C4-2B (cell line): ENCODE results near the gene BBOX1.
"Not testable (repeated sequence)": the region's sequence is repeated elsewhere in the genome, so short reads cannot be mapped to it uniquely, and the experiment has no call there.

Source experiments
- H3K27ac ChIP-seq: fragments of 450-650 bp; 2 replicates; pipeline ENCODE4 v1.5.1; 2017
- ZFX ChIP-seq: fragments of 450-650 bp; IDR thresholded peaks from 2 replicates; pipeline ENCODE4 v1.6.1; 2017
- TF ChIP-seq, protein P1 (sequence below): fragments of 450-650 bp; conservative IDR thresholded peaks from 2 replicates; pipeline ENCODE4 v1.5.1; 2017; ENCODE audit warnings: mild to moderate bottlenecking

BBOX1 gene

DNA sequence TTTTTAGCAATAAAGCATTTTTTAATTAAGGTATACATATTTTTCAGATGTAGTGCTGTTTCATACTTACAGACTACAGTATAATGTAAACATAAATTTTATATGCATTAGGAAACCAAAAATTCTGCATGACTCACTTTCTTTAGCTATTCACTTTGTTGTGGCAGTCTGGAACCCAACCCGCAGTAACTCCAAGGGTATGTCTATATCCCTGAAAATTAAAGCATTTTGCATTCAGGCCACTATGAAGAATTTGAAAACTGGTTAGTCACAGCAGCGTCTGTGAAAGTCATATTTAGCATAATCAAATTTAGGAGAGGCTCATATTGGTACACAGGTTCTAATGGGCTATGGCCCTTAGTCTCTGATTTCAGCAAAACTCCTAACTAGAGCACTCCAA, 46.8 kb downstream of the BBOX1 start:
- TF ChIP-seq, protein P1, sequence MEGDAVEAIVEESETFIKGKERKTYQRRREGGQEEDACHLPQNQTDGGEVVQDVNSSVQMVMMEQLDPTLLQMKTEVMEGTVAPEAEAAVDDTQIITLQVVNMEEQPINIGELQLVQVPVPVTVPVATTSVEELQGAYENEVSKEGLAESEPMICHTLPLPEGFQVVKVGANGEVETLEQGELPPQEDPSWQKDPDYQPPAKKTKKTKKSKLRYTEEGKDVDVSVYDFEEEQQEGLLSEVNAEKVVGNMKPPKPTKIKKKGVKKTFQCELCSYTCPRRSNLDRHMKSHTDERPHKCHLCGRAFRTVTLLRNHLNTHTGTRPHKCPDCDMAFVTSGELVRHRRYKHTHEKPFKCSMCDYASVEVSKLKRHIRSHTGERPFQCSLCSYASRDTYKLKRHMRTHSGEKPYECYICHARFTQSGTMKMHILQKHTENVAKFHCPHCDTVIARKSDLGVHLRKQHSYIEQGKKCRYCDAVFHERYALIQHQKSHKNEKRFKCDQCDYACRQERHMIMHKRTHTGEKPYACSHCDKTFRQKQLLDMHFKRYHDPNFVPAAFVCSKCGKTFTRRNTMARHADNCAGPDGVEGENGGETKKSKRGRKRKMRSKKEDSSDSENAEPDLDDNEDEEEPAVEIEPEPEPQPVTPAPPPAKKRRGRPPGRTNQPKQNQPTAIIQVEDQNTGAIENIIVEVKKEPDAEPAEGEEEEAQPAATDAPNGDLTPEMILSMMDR, result no peak
- no peak for TF ChIP-seq ZFX
- H3K27ac ChIP-seq, result no peak overlapping the region

DNA sequence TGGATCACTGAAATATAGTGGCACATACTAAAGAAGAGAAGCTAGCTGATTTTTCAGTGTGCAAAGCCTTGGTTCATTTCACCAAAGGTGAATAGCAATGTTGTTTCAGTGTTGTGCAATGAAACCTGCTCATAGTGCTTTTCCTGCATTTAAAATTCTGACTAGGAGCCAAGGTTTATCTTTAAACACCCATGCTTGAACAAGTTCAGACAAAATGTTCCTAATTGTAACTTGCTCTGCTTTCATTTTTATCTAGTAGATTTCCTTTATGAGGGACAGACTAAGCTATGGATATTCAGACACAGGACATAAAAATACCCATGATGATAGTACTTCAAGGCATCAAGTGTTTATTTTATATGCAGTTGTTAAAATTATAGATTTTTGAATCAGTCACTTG, 47.7 kb downstream of the BBOX1 start:
- H3K27ac ChIP-seq, result no peak overlapping the region
- TF ChIP-seq, protein P1, result no peak
- TF ChIP-seq ZFX, result no peak

DNA sequence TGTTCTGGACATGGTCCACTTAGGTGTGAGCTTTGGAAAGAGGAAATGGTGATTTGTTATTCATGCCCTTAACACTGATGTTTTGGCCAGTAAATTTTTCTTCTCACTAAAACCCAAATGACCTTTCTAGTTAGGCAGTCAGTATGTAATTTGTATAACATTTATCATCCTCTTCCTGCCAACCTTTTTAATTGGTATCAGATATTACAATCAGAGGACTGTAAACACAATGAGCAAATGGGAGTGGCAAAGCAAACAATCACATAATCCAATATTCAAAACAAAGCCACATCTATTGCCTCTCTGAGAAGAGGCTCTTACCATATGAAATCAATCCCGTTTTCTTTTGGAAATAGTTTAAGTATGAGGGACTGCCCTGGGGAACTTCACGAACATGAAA, 49.1 kb downstream of the BBOX1 start:
- TF ChIP-seq, protein P1, result no peak
- TF ChIP-seq ZFX, result no peak
- no peak overlapping the region for H3K27ac ChIP-seq

DNA sequence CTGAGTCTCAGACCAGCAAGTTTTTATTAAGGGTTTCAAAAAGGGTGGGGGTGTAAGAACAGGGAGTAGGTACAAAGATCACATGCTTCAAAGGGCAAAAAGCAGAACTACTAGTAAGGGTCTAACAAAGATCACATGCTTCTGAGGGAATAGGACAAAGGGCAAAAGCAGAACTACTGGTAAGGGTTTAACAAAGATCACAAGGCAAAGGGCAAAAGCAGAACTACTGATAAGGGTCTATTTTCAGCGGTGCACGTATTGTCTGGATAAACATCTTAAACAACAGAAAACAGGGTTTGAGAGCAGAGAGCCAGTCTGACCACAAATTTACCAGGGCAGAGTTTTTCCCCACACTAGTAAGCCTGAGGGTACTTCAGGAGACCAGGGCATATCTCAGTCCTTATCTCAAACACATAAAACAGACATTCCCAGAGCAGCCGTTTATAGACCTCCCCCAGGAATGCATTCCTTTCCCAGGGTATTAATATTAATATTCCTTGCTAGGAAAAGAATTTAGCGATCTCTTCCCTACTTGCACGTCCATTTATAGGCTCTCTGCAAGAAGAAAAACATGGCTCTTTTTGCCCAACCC, 49.8 kb downstream of the BBOX1 start:
- H3K27ac ChIP-seq, result not testable (repeated sequence)

DNA sequence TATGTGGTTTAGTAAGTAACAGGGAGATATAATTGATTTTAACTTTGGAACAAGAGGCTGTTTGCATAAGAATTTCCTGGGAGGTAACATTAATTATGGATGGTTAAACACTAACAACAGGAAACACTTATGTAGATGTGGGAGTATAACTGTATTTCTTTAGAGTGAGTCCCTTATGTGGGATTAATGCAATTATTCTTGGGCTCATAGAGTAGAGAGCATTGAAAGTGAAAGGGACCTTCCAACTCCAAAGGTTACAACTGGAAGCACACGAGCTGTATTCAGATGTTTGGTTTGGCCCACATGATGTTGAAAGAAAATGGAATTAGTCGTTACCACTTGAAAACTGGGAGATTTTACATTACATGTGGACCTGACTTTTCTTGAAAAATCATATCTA, 53.5 kb downstream of the BBOX1 start:
- TF ChIP-seq, protein P1, result no peak
- TF ChIP-seq ZFX, result no peak
- no peak overlapping the region for H3K27ac ChIP-seq

DNA sequence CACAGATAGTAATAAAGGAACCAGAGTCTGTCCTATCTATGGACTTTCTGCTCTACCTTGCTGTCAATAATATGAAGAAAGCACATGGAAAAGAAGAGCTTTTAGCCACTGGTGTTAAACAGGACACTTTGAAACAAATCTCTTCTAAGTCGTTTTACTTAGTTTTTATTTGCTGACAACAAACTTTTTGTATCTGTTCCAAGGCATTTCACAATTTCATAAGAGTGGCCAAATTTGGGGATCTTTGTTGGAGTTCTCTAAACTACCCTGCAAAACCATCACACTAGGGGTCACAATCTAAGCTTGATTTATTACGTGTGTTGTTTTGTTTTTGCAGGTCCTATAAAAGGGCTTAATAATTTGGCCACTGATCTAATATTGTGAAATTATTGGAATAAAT, 54.4 kb downstream of the BBOX1 start:
- TF ChIP-seq, protein P1, result no peak
- H3K27ac ChIP-seq, result no peak overlapping the region

DNA sequence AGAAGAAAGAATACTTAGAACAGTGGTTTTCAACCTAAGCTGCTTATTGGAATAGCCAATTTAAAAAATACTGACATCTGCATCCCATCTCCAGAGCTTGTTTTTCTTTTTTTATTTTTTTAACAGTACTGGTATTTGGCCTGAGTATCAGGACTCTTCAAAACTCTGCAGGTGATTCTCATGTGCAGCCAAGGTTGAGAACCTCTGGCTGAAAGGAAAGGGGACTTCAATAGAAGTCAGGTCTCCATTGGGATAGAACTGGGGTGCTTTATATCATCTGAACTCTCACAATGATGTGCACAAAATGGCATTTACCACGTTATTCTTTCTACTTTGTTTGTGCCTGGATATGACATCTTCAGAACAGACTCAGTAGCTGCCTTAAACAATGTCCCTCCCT, 55.3 kb downstream of the BBOX1 start:
- no peak for TF ChIP-seq ZFX
- TF ChIP-seq, protein P1, result no peak
- no peak overlapping the region for H3K27ac ChIP-seq

DNA sequence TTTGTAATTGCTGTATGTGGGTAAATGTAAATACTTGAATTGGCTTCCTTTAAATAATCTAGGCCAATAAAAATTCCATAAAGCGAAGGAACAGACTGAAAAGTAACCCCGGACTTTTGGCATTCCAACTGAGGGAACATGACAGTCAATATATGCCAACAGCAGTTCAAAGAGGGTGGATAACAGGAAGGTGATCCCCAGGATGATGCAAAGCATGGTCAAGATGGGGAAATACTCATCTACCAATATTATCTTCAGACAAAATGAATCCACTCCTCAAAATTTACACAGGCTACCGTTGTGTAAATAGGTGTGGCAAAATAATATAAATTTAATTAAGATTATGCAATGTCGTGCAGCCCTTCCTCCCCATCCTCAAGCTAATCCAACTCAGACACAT, 56.9 kb downstream of the BBOX1 start:
- no peak for TF ChIP-seq ZFX
- TF ChIP-seq, protein P1, result no peak
- H3K27ac ChIP-seq, result no peak overlapping the region
